Measurements from ENCODE around the gene CTNNB1. TPM values are rescaled to one million over a fixed set of nuclear protein-coding genes. Genes with fewer than 3 reads are reported as not detected.

CTNNB1 gene
- total and polyA plus RNA-seq, 2 of the 13 experiments (the other 11 are each of a cell fraction or from before 2014, with no cell fraction given) = 398 to 489 TPM

DNA sequence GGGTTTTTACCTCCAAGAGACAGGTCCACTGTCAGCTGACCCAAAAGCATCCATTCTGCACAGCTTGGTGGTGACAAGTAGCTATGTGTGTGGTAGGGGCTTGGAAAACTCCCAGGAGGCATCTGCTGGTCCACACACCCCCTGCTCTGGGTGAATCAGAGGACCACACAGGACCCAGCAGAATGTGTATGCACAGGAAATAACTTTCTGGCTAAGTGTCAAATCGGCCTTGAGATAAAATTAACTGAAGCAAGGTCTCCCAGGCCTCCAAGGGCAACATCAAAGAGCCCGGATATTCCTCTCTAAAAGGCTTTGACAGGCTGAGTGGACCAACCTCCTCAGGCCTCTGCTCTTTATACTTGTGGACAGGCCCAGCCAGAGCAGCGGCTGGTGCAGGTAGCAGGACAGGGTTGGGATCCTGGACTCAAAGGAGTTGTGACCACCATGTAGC, 66.5 kb downstream of the CTNNB1 start (continued):
- TF ChIP-seq, protein P1, sequence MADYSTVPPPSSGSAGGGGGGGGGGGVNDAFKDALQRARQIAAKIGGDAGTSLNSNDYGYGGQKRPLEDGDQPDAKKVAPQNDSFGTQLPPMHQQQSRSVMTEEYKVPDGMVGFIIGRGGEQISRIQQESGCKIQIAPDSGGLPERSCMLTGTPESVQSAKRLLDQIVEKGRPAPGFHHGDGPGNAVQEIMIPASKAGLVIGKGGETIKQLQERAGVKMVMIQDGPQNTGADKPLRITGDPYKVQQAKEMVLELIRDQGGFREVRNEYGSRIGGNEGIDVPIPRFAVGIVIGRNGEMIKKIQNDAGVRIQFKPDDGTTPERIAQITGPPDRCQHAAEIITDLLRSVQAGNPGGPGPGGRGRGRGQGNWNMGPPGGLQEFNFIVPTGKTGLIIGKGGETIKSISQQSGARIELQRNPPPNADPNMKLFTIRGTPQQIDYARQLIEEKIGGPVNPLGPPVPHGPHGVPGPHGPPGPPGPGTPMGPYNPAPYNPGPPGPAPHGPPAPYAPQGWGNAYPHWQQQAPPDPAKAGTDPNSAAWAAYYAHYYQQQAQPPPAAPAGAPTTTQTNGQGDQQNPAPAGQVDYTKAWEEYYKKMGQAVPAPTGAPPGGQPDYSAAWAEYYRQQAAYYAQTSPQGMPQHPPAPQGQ (CRISPR knock-in tag; IDR thresholded peaks at IDR 0.05; ENCODE audit: borderline replicate concordance) = no peak
- no peak for TF ChIP-seq SRF (IDR thresholded peaks at IDR 0.05; ENCODE audit: low read depth, low read length)
- TF ChIP-seq SNAI1 (CRISPR knock-in tag; IDR thresholded peaks at IDR 0.05; ENCODE audit: borderline replicate concordance) = no peak
- TF ChIP-seq, protein P2, sequence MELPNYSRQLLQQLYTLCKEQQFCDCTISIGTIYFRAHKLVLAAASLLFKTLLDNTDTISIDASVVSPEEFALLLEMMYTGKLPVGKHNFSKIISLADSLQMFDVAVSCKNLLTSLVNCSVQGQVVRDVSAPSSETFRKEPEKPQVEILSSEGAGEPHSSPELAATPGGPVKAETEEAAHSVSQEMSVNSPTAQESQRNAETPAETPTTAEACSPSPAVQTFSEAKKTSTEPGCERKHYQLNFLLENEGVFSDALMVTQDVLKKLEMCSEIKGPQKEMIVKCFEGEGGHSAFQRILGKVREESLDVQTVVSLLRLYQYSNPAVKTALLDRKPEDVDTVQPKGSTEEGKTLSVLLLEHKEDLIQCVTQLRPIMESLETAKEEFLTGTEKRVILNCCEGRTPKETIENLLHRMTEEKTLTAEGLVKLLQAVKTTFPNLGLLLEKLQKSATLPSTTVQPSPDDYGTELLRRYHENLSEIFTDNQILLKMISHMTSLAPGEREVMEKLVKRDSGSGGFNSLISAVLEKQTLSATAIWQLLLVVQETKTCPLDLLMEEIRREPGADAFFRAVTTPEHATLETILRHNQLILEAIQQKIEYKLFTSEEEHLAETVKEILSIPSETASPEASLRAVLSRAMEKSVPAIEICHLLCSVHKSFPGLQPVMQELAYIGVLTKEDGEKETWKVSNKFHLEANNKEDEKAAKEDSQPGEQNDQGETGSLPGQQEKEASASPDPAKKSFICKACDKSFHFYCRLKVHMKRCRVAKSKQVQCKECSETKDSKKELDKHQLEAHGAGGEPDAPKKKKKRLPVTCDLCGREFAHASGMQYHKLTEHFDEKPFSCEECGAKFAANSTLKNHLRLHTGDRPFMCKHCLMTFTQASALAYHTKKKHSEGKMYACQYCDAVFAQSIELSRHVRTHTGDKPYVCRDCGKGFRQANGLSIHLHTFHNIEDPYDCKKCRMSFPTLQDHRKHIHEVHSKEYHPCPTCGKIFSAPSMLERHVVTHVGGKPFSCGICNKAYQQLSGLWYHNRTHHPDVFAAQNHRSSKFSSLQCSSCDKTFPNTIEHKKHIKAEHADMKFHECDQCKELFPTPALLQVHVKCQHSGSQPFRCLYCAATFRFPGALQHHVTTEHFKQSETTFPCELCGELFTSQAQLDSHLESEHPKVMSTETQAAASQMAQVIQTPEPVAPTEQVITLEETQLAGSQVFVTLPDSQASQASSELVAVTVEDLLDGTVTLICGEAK (IDR thresholded peaks at IDR 0.05) = no peak
- TF ChIP-seq, protein P2 (CRISPR knock-in tag; IDR thresholded peaks at IDR 0.05) = no peak
- TF ChIP-seq, protein P3, sequence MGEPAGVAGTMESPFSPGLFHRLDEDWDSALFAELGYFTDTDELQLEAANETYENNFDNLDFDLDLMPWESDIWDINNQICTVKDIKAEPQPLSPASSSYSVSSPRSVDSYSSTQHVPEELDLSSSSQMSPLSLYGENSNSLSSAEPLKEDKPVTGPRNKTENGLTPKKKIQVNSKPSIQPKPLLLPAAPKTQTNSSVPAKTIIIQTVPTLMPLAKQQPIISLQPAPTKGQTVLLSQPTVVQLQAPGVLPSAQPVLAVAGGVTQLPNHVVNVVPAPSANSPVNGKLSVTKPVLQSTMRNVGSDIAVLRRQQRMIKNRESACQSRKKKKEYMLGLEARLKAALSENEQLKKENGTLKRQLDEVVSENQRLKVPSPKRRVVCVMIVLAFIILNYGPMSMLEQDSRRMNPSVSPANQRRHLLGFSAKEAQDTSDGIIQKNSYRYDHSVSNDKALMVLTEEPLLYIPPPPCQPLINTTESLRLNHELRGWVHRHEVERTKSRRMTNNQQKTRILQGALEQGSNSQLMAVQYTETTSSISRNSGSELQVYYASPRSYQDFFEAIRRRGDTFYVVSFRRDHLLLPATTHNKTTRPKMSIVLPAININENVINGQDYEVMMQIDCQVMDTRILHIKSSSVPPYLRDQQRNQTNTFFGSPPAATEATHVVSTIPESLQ (CRISPR knock-in tag; conservative IDR thresholded peaks at IDR 0.05) = no peak
- TF ChIP-seq HDAC6 (IDR thresholded peaks at IDR 0.05; ENCODE audit: low read depth, low read length) = no peak
- TF ChIP-seq FOSL2 (CRISPR knock-in tag; IDR thresholded peaks at IDR 0.05) = peak; percentile 83
- TF ChIP-seq MEIS1 (CRISPR knock-in tag; IDR thresholded peaks at IDR 0.05; ENCODE audit: borderline replicate concordance) = no peak
- TF ChIP-seq, protein P4, sequence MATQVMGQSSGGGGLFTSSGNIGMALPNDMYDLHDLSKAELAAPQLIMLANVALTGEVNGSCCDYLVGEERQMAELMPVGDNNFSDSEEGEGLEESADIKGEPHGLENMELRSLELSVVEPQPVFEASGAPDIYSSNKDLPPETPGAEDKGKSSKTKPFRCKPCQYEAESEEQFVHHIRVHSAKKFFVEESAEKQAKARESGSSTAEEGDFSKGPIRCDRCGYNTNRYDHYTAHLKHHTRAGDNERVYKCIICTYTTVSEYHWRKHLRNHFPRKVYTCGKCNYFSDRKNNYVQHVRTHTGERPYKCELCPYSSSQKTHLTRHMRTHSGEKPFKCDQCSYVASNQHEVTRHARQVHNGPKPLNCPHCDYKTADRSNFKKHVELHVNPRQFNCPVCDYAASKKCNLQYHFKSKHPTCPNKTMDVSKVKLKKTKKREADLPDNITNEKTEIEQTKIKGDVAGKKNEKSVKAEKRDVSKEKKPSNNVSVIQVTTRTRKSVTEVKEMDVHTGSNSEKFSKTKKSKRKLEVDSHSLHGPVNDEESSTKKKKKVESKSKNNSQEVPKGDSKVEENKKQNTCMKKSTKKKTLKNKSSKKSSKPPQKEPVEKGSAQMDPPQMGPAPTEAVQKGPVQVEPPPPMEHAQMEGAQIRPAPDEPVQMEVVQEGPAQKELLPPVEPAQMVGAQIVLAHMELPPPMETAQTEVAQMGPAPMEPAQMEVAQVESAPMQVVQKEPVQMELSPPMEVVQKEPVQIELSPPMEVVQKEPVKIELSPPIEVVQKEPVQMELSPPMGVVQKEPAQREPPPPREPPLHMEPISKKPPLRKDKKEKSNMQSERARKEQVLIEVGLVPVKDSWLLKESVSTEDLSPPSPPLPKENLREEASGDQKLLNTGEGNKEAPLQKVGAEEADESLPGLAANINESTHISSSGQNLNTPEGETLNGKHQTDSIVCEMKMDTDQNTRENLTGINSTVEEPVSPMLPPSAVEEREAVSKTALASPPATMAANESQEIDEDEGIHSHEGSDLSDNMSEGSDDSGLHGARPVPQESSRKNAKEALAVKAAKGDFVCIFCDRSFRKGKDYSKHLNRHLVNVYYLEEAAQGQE (IDR thresholded peaks at IDR 0.05; ENCODE audit: borderline replicate concordance in 1 of 2, low read depth in 1 of 2, low read length in 2 of 2) = no peak
- no peak for TF ChIP-seq ZNF556 (CRISPR knock-in tag; IDR thresholded peaks at IDR 0.05; ENCODE audit: borderline replicate concordance)
- no peak for TF ChIP-seq ADNP (CRISPR knock-in tag; IDR thresholded peaks at IDR 0.05)
- TF ChIP-seq SKI (IDR thresholded peaks at IDR 0.05; ENCODE audit: partially characterized antibody) = no peak

Data from HepG2 (cell line).